ENCODE results near the gene RTP4. TPM values are rescaled to one million over a fixed set of nuclear protein-coding genes. Genes with fewer than 3 reads are reported as not detected.

Gene RTP4
- total and polyA plus RNA-seq, 10 of the 15 experiments (the other 5 are each of a cell fraction or from before 2014, with no cell fraction given): 2.2 to 6.5 (median 3.9) TPM

GRCh38 chr3:187403768-187404288 is 35.6 kb downstream of the RTP4 start (continued):
- TF ChIP-seq LARP7 (IDR thresholded peaks at IDR 0.05) (no peak), MEF2A (IDR thresholded peaks at IDR 0.05; ENCODE audit: insufficient read depth, low read depth, low read length) (no peak), STAT3 (IDR thresholded peaks at IDR 0.05; ENCODE audit: low read depth, low read length) (no peak), ZNF24 (IDR thresholded peaks at IDR 0.05) (no peak)

- intact Hi-C loops (cut with micrococcal nuclease; ENCODE audit: unreplicated experiment) (no loop called here), in situ Hi-C loops (cut with MboI) (no loop called here)
- POLR2A ChIA-PET: no interaction called here
- TF ChIP-seq SREBF2 (IDR thresholded peaks at IDR 0.05; ENCODE audit: low read length): no peak
- TF ChIP-seq GABPA (IDR thresholded peaks at IDR 0.05; ENCODE audit: low read depth): no peak
- no peak for TF ChIP-seq RAD21 (IDR thresholded peaks at IDR 0.05; ENCODE audit: insufficient read depth, low read depth, low read length)
- TF ChIP-seq ZBTB4 (CRISPR knock-in tag; IDR thresholded peaks at IDR 0.05): no peak
- TF ChIP-seq PKNOX1 (IDR thresholded peaks at IDR 0.05): no peak
- TF ChIP-seq E2F8 (IDR thresholded peaks at IDR 0.05; ENCODE audit: low read depth, partially characterized antibody): no peak
- no peak for TF ChIP-seq BRCA1 (IDR thresholded peaks at IDR 0.05; ENCODE audit: low read depth, low read length)
- TF ChIP-seq IRF3 (IDR thresholded peaks at IDR 0.05): no peak
- TF ChIP-seq FOXM1 (IDR thresholded peaks at IDR 0.05; ENCODE audit: low read depth, low read length): no peak
Observed at GRCh38 chr3:187406927-187407326, 38.7 kb downstream of the RTP4 start.

More at GRCh38 chr3:187406927-187407326, 38.7 kb downstream of the RTP4 start:
- Histone ChIP-seq H4K20me1 (ENCODE audit: control insufficient read depth, insufficient read depth) (no peaks in the 10 kb centered on the region), H3K36me3 (ENCODE audit: control insufficient read depth in 2 of 2, insufficient read depth in 2 of 2, low read length in 1 of 2) (no peaks in the 10 kb centered on the region), H3K9me3 (replicated peaks; ENCODE audit: control insufficient read depth, insufficient read depth, low read length) (no peaks in the 10 kb centered on the region), H3K79me2 (ENCODE audit: control insufficient read depth, insufficient read depth, low read length) (no peaks in the 10 kb centered on the region), H3K4me1 (ENCODE audit: control insufficient read depth, insufficient read depth, low read length) (no peaks in the 10 kb centered on the region), H2AFZ (ENCODE audit: control insufficient read depth, low read depth, low read length) (no peak overlapping the region), H3K4me3 (no peak overlapping the region), H3K27ac (ENCODE audit: control insufficient read depth, insufficient read depth) (no peak overlapping the region), H3K4me2 (ENCODE audit: control insufficient read depth, insufficient read depth) (no peak overlapping the region), H3K27me3 (replicated peaks in 1 of 2; ENCODE audit: control insufficient read depth in 2 of 2, insufficient read depth in 2 of 2, low read length in 1 of 2) (no peaks in the 10 kb centered on the region; a peak in 1 of 4 replicates), H3K9ac (ENCODE audit: control insufficient read depth, insufficient read depth, low read length) (no peak overlapping the region)
- no peak for ATAC-seq
- CTCF ChIA-PET: interaction anchor here (1.1 to 2.2 kb wide), 2 partner anchors 87 to 90 kb away, joined by 3 to 8 read pairs; no protein-coding TSS in a partner anchor
- no TSS peak for BruUV-seq (replicated peaks)
- RAD21 ChIA-PET (ENCODE audit: unreplicated experiment): no interaction called here
- FAIRE-seq: no peak
- no peak for DNase-seq (ENCODE audit: low read depth, low spot score)
- WGBS (ENCODE audit: insufficient coverage, insufficient replicate concordance, low lambda C conversion rate, missing lambda C conversion rate): 29% methylated on average over 3 of the region's 3 CpGs
- SMC1A ChIA-PET (ENCODE audit: uncharacterized antibody, unreplicated experiment): no interaction called here
